Astrocyte of the hippocampus (primary cell): ENCODE data around the gene ADAM12.

Experiments used
- DNase-seq: peaks from one replicate; pipeline ENCODE4 v3.0.0; 2011; ENCODE audit warnings: low read depth, low spot score

Gene ADAM12

GRCh38 chr10:126235979-126236851 is 152.1 kb downstream of the ADAM12 start:
- no peak for DNase-seq

GRCh38 chr10:126235091-126235978 is 152.9 kb downstream of the ADAM12 start:
- DNase-seq: peak; percentile 46

- no peak for DNase-seq
Measured at GRCh38 chr10:126234630-126235029, 153.6 kb downstream of the ADAM12 start.

- DNase-seq: no peak
Measured at GRCh38 chr10:126233182-126234148, 154.8 kb downstream of the ADAM12 start.

- DNase-seq: no peak
Measured at GRCh38 chr10:126230587-126230986, 157.7 kb downstream of the ADAM12 start.

GRCh38 chr10:126229686-126230085 is 158.6 kb downstream of the ADAM12 start:
- DNase-seq: no peak

- DNase-seq: no peak
Measured at GRCh38 chr10:126227762-126228134, 160.5 kb downstream of the ADAM12 start.

- no peak for DNase-seq
Measured at GRCh38 chr10:126226988-126227761, 161.1 kb downstream of the ADAM12 start.

- no peak for DNase-seq
Measured at GRCh38 chr10:126226205-126226604, 162.1 kb downstream of the ADAM12 start.

GRCh38 chr10:126225672-126226008 is 162.6 kb downstream of the ADAM12 start:
- no peak for DNase-seq

- no peak for DNase-seq
Measured at GRCh38 chr10:126224967-126225671, 163.2 kb downstream of the ADAM12 start.

GRCh38 chr10:126223512-126224067 is 164.7 kb downstream of the ADAM12 start:
- no peak for DNase-seq

- no peak for DNase-seq
Measured at GRCh38 chr10:126222736-126223511, 165.4 kb downstream of the ADAM12 start.

- no peak for DNase-seq
Measured at GRCh38 chr10:126221874-126222273, 166.4 kb downstream of the ADAM12 start.

GRCh38 chr10:126218778-126219649 is 169.3 kb downstream of the ADAM12 start:
- no peak for DNase-seq

- no peak for DNase-seq
Measured at GRCh38 chr10:126218174-126218573, 170.1 kb downstream of the ADAM12 start.

- DNase-seq: no peak
Measured at GRCh38 chr10:126216632-126216961, 171.7 kb downstream of the ADAM12 start.
